ENCODE results near the gene DNAL4. TPM values are rescaled to one million over a fixed set of nuclear protein-coding genes. Genes with fewer than 3 reads are reported as not detected.

DNAL4 gene
- total RNA-seq, 1 experiment from 2014 or later = 9.2 TPM

GRCh38 chr22:38823637-38824036, 29.7 kb upstream of the DNAL4 start:
- Mint-ChIP-seq H3K4me1 (ENCODE audit: low read depth, unreplicated experiment) (no peaks in the 10 kb centered on the region), H3K36me3 (ENCODE audit: insufficient read depth, unreplicated experiment) (no peaks in the 10 kb centered on the region), H3K27ac (ENCODE audit: unreplicated experiment) (no peak overlapping the region), H3K27me3 (ENCODE audit: insufficient read depth, unreplicated experiment) (no peaks in the 10 kb centered on the region), H3K9me3 (ENCODE audit: unreplicated experiment) (no peaks in the 10 kb centered on the region), H3K4me3 (ENCODE audit: unreplicated experiment) (no peak overlapping the region)
- no peak for DNase-seq
- TF ChIP-seq CTCF (IDR thresholded peaks at IDR 0.05; ENCODE audit: insufficient read depth in 1 of 2, low read depth in 1 of 2, low read length in 1 of 2, severe bottlenecking in 1 of 2, unreplicated experiment in 1 of 2) = no peak
- ChIA-PET POLR2A (no interaction called here), CTCF (interaction anchor here (0.9 kb wide), 1 partner anchor 55 kb away, joined by 3 read pairs; no protein-coding TSS in a partner anchor)
- intact Hi-C loops (cut with micrococcal nuclease; ENCODE audit: unreplicated experiment) = loop anchor here (1.0 kb wide), 1 partner anchor 9 kb away; no protein-coding TSS in a partner anchor
- no peaks in the 10 kb centered on the region for H3K27me3 ChIP-seq (replicated peaks; ENCODE audit: control insufficient read depth, insufficient read depth, low read length)
- no peak overlapping the region for H3K4me3 ChIP-seq (ENCODE audit: low read depth, low read length)
- no peaks in the 10 kb centered on the region for H3K4me1 ChIP-seq
- no peaks in the 10 kb centered on the region for H3K9me3 ChIP-seq
- no peaks in the 10 kb centered on the region; the same call in 1 of the 2 replicates for H3K36me3 ChIP-seq (ENCODE audit: control insufficient read depth, insufficient read depth, low read length)
- no TSS peak for BruUV-seq (replicated peaks)

- CTCF ChIA-PET = no interaction called here
- intact Hi-C loops (cut with micrococcal nuclease; ENCODE audit: unreplicated experiment) = no loop called here
- H3K27me3 Mint-ChIP-seq (ENCODE audit: insufficient read depth, unreplicated experiment) = no peaks in the 10 kb centered on the region
- Histone ChIP-seq H3K4me1 (no peaks in the 10 kb centered on the region), H3K36me3 (ENCODE audit: control insufficient read depth, insufficient read depth, low read length) (no peaks in the 10 kb centered on the region; the same call in 1 of the 2 replicates), H3K27me3 (replicated peaks; ENCODE audit: control insufficient read depth, insufficient read depth, low read length) (no peaks in the 10 kb centered on the region), H3K4me3 (ENCODE audit: low read depth, low read length) (no peak overlapping the region), H3K9me3 (no peaks in the 10 kb centered on the region)
- POLR2A ChIA-PET = no interaction called here
- BruUV-seq (replicated peaks) = no TSS peak
- no peaks in the 10 kb centered on the region for H3K9me3 Mint-ChIP-seq (ENCODE audit: unreplicated experiment)
- no peak overlapping the region for H3K27ac Mint-ChIP-seq (ENCODE audit: unreplicated experiment)
- H3K4me3 Mint-ChIP-seq (ENCODE audit: unreplicated experiment) = no peak overlapping the region
- no peak for TF ChIP-seq CTCF (IDR thresholded peaks at IDR 0.05; ENCODE audit: insufficient read depth in 1 of 2, low read depth in 1 of 2, low read length in 1 of 2, severe bottlenecking in 1 of 2, unreplicated experiment in 1 of 2)
- no peak for DNase-seq
- no peaks in the 10 kb centered on the region for H3K4me1 Mint-ChIP-seq (ENCODE audit: low read depth, unreplicated experiment)
- no peaks in the 10 kb centered on the region for H3K36me3 Mint-ChIP-seq (ENCODE audit: insufficient read depth, unreplicated experiment)
Observed at GRCh38 chr22:38823076-38823475, 29.1 kb upstream of the DNAL4 start.

- DNase-seq = no peak
- Histone ChIP-seq H3K9me3 (no peaks in the 10 kb centered on the region), H3K4me3 (ENCODE audit: low read depth, low read length) (no peak overlapping the region), H3K36me3 (ENCODE audit: control insufficient read depth, insufficient read depth, low read length) (no peaks in the 10 kb centered on the region; the same call in 1 of the 2 replicates), H3K27me3 (replicated peaks; ENCODE audit: control insufficient read depth, insufficient read depth, low read length) (no peaks in the 10 kb centered on the region), H3K4me1 (no peaks in the 10 kb centered on the region)
- Mint-ChIP-seq H3K36me3 (ENCODE audit: insufficient read depth, unreplicated experiment) (no peaks in the 10 kb centered on the region), H3K27me3 (ENCODE audit: insufficient read depth, unreplicated experiment) (peaks cover 12% of the 10 kb centered on the region), H3K9me3 (ENCODE audit: unreplicated experiment) (no peaks in the 10 kb centered on the region), H3K4me3 (ENCODE audit: unreplicated experiment) (no peak overlapping the region), H3K4me1 (ENCODE audit: low read depth, unreplicated experiment) (no peaks in the 10 kb centered on the region), H3K27ac (ENCODE audit: unreplicated experiment) (no peak overlapping the region)
- TF ChIP-seq CTCF (IDR thresholded peaks at IDR 0.05; ENCODE audit: insufficient read depth in 1 of 2, low read depth in 1 of 2, low read length in 1 of 2, severe bottlenecking in 1 of 2, unreplicated experiment in 1 of 2) = no peak
- ChIA-PET POLR2A (no interaction called here), CTCF (no interaction called here)
- BruUV-seq (replicated peaks) = no TSS peak
- intact Hi-C loops (cut with micrococcal nuclease; ENCODE audit: unreplicated experiment) = no loop called here
Observed at GRCh38 chr22:38820020-38820419, 26.1 kb upstream of the DNAL4 start.

Measured in Caco-2 (cell line).